G401 (cell line): ENCODE measurements around the gene ASH1L. TPM values are rescaled to one million over a fixed set of nuclear protein-coding genes. Genes with fewer than 3 reads are reported as not detected.
"Not testable (repeated sequence)": the region's sequence is repeated elsewhere in the genome, so short reads cannot be mapped to it uniquely, and the experiment has no call there.

ENCODE experiments used
- DNase-seq: peaks from one replicate; pipeline ENCODE4 v3.0.0-alpha.2; 2015; ENCODE audit warnings: low spot score
- in situ Hi-C: cut with HindIII; loops from 2 replicates; pipeline ENCODE4 v1.10.0; 2016; ENCODE audit warnings: low sequenced_read_pairs, mixed read lengths
- total RNA-seq: library from RNA; depleted of rRNA; stranded (reverse); fragments of >200 nt; shearing (Covaris generic); gene quantifications from 2 replicates; pipeline ENCODE4 v1.2.3, GENCODE V29; 2014

ASH1L gene
- total RNA-seq, 1 experiment from 2014 or later = 15.6 TPM

DNA sequence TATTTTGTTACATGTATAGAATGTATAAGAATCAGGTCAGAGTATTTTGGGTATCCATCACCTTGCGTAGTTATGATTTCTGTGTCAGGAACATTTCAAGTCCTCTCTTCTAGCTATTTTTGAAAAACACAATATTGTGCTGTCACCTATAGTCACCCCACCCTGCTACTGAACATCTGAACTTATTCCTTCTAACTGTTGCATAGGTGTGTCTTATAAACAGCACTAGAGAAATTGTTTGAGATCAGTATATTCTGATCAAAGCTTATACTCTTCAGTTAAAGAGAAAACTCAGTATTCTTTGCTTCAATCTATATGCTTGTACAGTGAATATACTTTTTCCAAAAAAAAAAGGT lies 96.0 kb downstream of the ASH1L start:
- DNase-seq = no peak
- in situ Hi-C loops = no loop called here

DNA sequence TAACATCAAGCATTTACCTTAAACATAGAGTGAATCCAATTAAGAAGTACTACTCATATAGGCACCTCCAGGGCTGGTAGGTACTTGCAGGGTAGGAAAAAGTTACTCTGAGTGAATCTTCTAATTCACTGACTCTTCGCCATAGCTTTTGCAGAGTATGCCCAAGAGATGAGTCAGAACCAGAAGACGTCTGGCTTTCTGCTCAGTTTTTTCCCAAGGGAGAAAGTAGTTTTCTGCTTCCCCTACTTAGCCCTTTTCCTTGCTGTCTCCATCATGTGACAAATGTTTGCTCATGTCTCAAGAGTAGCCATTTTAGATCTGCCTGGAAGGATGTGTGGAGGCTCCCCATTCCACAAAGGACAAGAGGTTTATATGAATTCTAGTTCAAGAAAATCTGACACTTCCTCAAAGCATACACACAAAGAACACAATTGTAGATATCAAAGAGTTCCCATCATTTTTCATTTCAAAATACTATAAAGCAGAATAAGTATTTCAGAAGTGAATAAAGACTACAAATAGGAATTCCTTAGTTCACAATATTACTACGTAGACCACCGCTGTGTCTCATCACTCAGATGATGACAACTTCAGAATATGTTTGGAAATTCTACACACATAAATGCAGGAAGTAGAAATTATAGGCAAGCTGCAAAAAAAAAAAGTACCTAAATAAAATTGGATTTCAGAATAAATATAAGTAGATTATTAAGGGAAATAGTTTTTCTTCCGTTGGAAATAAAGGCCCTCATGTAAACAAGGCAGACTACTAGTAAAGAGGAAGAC lies 98.5 kb downstream of the ASH1L start:
- DNase-seq = no peak
- in situ Hi-C loops = no loop called here

- in situ Hi-C loops = no loop called here
Measured at GRCh38 chr1:155458111-155458510, 104.5 kb downstream of the ASH1L start.

DNA sequence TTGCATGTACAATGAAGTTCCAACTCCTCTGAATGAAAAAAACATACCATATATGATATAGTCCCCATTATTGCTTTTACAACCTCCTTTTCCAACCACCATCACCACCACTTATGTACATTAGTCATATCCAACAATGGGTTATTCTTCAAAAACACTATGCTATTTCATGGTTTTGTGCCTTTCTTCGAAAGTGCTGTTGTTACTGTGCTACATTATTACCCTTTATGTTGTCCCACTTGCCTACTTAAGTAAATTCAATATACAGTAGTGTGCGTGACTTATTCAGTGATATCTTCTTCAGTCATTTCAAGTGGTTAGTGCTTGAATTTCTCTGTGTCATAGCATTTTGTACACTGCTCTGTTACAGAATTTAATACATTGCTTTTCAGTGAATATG lies 105.3 kb downstream of the ASH1L start:
- no peak for DNase-seq
- in situ Hi-C loops = no loop called here

More at GRCh38 chr1:155458111-155458510, 104.5 kb downstream of the ASH1L start:
- DNase-seq = no peak

GRCh38 chr1:155455588-155456195 lies 106.9 kb downstream of the ASH1L start:
- peak; percentile 56 for DNase-seq

DNA sequence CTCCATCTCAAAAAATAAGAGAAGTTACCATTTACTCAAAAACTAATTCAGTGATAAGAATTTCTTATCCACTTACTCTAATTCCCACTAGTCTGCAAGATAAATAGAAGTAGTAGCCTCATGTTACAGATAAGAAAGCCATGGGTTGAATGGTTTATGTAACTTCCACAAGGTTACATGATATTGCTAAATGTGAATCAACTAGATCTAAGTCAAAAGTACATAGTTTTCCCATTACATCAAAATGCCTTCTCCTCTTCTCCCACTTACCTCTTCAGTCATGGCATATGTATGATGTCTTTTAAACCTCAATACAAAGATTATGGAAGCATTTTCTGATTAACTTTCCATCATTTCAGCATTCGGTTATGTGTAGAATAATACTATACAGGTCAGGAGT lies 108.5 kb downstream of the ASH1L start:
- no peak for DNase-seq

More at GRCh38 chr1:155455588-155456195, 106.9 kb downstream of the ASH1L start:
- in situ Hi-C loops = no loop called here

GRCh38 chr1:155453141-155453540 lies 109.5 kb downstream of the ASH1L start:
- DNase-seq = no peak
- in situ Hi-C loops = no loop called here

More for the DNA sequence above, 108.5 kb downstream of the ASH1L start:
- in situ Hi-C loops = no loop called here

DNA sequence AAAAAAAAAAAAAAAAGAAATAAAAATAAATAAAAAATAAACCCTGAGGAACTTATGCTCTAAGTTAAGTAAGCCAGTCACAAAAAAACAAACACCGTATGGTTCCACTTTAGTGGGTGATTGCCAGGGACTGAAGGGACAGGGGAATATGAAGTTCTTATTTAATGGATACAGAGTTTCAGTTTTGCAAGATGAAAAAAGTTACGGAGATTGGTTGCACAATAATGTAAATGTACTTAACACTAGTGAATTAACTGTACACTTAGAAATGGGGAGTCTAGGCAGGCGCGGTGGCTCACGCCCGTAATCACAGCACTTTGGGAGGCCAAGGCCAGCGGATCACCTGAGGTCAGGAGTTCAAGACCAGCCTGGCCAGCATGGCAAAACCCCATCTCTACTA lies 111.4 kb downstream of the ASH1L start:
- DNase-seq = no peak
- in situ Hi-C loops = no loop called here

- in situ Hi-C loops, DNase-seq: not testable (repeated sequence)
Measured at GRCh38 chr1:155442431-155442830, 120.2 kb downstream of the ASH1L start.

DNA sequence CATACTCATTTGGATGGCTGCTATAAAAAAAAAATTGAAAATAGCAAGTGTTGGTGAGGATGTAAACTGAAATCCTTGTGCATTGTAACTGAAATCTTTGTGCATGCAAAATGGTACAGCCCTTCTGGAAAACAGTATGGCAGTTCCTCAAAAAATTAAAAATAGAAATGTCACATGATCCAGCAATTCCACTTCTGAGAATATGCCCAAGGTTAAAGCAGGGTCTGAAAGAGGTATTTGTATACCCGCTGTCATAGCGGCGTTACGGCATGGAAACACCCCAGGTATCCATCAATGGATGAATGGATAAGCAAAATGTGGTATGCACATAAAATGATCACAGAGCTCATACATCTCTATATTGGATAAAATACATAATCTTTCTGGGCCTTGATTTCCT lies 125.2 kb downstream of the ASH1L start:
- in situ Hi-C loops = no loop called here
- no peak for DNase-seq

DNA sequence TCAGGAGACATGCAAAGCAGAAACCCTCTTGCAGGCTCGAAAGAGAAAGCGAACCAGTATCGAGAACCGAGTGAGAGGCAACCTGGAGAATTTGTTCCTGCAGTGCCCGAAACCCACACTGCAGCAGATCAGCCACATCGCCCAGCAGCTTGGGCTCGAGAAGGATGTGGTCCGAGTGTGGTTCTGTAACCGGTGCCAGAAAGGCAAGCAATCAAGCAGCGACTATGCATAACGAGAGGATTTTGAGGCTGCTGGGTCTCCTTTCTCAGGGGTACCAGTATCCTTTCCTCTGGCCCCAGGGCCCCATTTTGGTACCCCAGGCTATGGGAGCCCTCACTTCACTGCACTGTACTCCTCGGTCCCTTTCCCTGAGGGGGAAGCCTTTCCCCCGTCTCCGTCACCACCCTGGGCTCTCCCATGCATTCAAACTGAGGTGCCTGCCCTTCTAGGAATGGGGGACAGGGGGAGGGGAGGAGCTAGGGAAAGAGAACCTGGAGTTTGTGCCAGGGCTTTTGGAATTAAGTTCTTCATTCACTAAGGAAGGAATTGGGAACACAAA lies 128.7 kb downstream of the ASH1L start:
- in situ Hi-C loops = not testable (repeated sequence)

DNA sequence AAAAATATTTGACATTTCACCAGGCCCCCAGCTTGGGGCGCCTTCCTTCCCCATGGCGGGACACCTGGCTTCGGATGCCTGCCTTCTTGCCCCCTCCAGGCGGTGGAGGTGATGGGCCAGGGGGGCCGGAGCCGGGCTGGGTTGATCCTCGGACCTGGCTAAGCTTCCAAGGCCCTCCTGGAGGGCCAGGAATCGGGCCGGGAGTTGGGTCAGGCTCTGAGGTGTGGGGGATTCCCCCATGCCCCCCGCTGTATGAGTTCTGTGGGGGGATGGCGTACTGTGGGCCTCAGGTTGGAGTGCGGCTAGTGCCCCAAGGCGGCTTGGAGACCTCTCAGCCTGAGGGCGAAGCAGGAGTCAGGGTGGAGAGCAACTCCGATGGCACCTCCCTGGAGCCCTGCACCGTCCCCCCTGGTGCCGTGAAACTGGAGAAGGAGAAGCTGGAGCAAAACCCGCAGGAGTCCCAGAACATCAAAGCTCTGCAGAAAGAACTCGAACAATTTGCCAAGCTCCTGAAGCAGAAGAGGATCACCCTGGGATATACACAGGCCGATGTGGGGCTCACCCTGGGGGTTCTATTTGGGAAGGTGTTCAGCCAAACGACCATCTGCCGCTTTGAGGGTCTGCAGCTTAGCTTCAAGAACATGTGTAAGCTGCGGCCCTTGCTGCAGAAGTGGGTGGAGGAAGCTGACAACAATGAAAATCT lies 129.3 kb downstream of the ASH1L start:
- in situ Hi-C loops = not testable (repeated sequence)
- DNase-seq = peak; percentile 38

More for the DNA sequence above, 128.7 kb downstream of the ASH1L start:
- DNase-seq = peak; percentile 46

GRCh38 chr1:155424091-155424490 lies 138.5 kb downstream of the ASH1L start:
- peak; percentile 30 for DNase-seq
- in situ Hi-C loops = no loop called here

GRCh38 chr1:155420788-155421187 lies 141.8 kb downstream of the ASH1L start:
- in situ Hi-C loops = no loop called here

DNA sequence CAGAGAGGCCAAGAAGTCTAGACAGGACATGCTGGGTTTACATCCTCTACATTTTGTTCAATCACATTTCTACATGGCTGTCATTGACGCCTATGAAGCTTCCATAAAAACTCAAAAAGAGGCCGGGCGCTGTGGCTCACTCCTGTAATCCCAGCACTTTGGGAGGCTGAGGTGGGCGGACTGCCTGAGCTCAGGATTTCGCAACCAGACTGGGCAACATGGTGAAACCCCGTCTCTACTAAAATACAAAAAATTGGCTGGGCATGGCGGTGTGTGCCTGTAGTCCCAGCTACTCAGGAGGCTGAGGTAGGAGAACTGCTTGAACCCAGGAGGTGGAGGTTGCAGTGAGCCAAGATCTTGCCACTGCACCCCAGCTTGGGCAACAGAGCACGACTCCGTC lies 150.8 kb downstream of the ASH1L start:
- DNase-seq, in situ Hi-C loops: not testable (repeated sequence)

More at GRCh38 chr1:155420788-155421187, 141.8 kb downstream of the ASH1L start:
- DNase-seq = no peak

- no peak for DNase-seq
- in situ Hi-C loops = no loop called here
Measured at GRCh38 chr1:155410931-155411330, 151.7 kb downstream of the ASH1L start.

DNA sequence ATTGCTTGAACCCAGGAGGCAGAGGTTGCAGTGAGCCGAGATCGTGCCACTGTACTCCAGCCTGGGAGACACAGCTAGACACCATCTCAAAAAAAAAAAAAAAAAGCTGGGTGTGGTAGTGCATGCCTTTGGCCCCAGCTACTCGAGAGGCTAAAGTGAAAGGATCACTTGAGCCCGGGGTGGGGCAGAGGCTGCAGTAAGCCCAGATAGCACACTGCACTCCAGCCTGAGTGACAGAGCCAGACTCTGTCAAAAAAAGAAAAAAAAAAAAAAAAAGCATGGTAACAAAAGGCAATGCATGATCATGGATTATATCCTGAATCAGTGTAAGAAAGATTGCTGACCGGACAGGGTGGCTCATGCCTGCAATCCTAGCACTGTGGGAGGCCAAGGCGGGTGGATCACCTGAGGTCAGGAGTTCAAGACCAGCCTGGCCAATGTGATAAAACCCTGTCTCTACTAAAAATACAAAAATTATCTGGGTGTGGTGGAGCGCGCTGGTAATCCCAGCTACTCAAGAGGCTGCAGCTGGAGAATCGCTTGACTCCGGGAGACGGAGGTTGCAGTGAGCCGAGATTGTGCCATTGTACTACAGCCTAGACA lies 165.6 kb downstream of the ASH1L start:
- in situ Hi-C loops = no loop called here
- DNase-seq = no peak

DNA sequence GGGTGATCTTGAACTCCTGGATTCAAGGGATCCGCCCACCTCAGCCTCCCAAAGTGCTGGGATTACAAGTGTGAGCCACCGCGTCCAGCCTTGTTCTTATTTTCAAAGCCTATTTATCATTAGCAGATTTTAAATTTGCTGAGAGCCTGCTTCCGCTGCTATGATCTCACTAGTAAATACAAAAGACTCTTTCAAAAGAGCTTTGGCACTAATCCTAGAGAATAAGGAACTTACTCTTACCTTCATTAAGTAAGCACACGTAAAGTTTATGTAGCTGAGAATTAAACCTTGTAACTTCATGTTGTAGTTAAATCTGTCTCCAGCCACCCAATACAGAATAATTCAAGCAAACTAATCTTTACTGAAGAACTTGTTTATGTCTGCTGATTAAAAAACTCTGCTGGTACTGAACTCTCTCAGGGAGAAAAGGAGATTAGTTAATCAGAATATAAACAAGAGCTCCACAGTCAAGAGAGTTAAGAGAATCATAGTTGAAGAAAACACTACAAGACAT lies 169.6 kb downstream of the ASH1L start:
- no peak for DNase-seq
- in situ Hi-C loops = no loop called here

DNA sequence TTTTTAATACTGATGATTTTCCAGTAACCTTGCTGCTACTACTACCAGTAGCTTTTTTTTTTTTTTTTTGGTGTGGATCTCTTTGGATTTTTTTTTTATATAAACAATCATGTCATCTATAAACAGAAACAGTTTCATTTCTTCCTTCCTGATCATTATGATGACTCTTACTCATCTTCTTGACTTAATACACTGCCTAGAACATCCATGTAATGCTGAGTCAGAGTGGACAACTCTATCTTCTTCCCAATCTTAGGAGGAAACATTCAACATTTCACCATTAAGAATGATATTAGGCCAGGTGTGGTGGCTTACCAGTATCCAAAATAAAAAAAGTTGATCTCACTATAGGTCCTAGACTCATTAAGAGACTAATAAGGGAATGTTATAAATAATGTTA lies 172.8 kb downstream of the ASH1L start:
- DNase-seq = no peak
- in situ Hi-C loops = no loop called here
